Central memory CD8-positive, alpha-beta T cell (primary cell): ENCODE data around the gene ADCY2.

ENCODE experiments used
- ATAC-seq: fragments of 150-1000 bp; cut with Tn5 transposase; replicated peaks from 2 replicates; pipeline ENCODE4 v1.10.0; 2022; ENCODE audit warnings: mild to moderate bottlenecking, moderate FRiP score, moderate number of reproducible peaks; ENCODE audit not compliant: poor library complexity, severe bottlenecking; ENCODE audit errors: extremely low read depth
- DNase-seq, 2 donors: peaks; one replicate each; pipeline ENCODE4 v3.0.0; 2021; ENCODE audit warnings: low spot score in 2 of 2
- H3K27ac Mint-ChIP-seq: one replicate; pipeline ENCODE4 v1.8.0; 2022; ENCODE audit warnings: low read depth, mild to moderate bottlenecking, moderate library complexity, mixed read lengths
- H3K27me3 Mint-ChIP-seq: one replicate; pipeline ENCODE4 v1.8.0; 2022; ENCODE audit warnings: mixed read lengths
- H3K36me3 Mint-ChIP-seq: one replicate; pipeline ENCODE4 v1.8.0; 2022; ENCODE audit warnings: mild to moderate bottlenecking, moderate library complexity, mixed read lengths; ENCODE audit not compliant: insufficient read depth
- H3K4me1 Mint-ChIP-seq: one replicate; pipeline ENCODE4 v1.8.0; 2022; ENCODE audit warnings: mixed read lengths
- H3K4me3 Mint-ChIP-seq: one replicate; pipeline ENCODE4 v1.8.0; 2022; ENCODE audit warnings: mild to moderate bottlenecking, moderate library complexity, mixed read lengths
- H3K9me3 Mint-ChIP-seq: one replicate; pipeline ENCODE4 v1.8.0; 2022; ENCODE audit warnings: mixed read lengths

Gene ADCY2

GRCh38 chr5:7426284-7426683 is 30.3 kb downstream of the ADCY2 start:
- H3K36me3 Mint-ChIP-seq = no peaks in the 10 kb centered on the region
- no peak for ATAC-seq

GRCh38 chr5:7434914-7435313 is 39.0 kb downstream of the ADCY2 start:
- no peaks in the 10 kb centered on the region for H3K36me3 Mint-ChIP-seq
- H3K9me3 Mint-ChIP-seq = peaks cover 6% of the 10 kb centered on the region
- H3K27me3 Mint-ChIP-seq = no peaks in the 10 kb centered on the region
- no peak for DNase-seq
- H3K27ac Mint-ChIP-seq = no peak overlapping the region
- H3K4me1 Mint-ChIP-seq = no peaks in the 10 kb centered on the region
- no peak for ATAC-seq
- no peak overlapping the region for H3K4me3 Mint-ChIP-seq

More at GRCh38 chr5:7426284-7426683, 30.3 kb downstream of the ADCY2 start:
- no peak overlapping the region for H3K4me3 Mint-ChIP-seq
- no peak for DNase-seq
- H3K27me3 Mint-ChIP-seq = no peaks in the 10 kb centered on the region
- H3K4me1 Mint-ChIP-seq = no peaks in the 10 kb centered on the region
- H3K9me3 Mint-ChIP-seq = peaks cover 14% of the 10 kb centered on the region
- no peak overlapping the region for H3K27ac Mint-ChIP-seq

GRCh38 chr5:7435503-7435902 is 39.6 kb downstream of the ADCY2 start:
- DNase-seq (no peak), ATAC-seq (no peak)
- Mint-ChIP-seq H3K4me1 (no peaks in the 10 kb centered on the region), H3K27ac (no peak overlapping the region), H3K9me3 (peaks cover 7% of the 10 kb centered on the region), H3K27me3 (no peaks in the 10 kb centered on the region), H3K36me3 (no peaks in the 10 kb centered on the region), H3K4me3 (no peak overlapping the region)

- Mint-ChIP-seq H3K4me1 (no peaks in the 10 kb centered on the region), H3K9me3 (peaks cover 13% of the 10 kb centered on the region), H3K27me3 (no peaks in the 10 kb centered on the region), H3K4me3 (no peak overlapping the region), H3K27ac (no peak overlapping the region), H3K36me3 (no peaks in the 10 kb centered on the region)
- no peak for ATAC-seq
- DNase-seq = no peak
Measured at GRCh38 chr5:7436521-7436920, 40.6 kb downstream of the ADCY2 start.

- H3K9me3 Mint-ChIP-seq = peaks cover 20% of the 10 kb centered on the region
- no peaks in the 10 kb centered on the region for H3K4me1 Mint-ChIP-seq
- no peak overlapping the region for H3K27ac Mint-ChIP-seq
- DNase-seq = no peak
- H3K27me3 Mint-ChIP-seq = no peaks in the 10 kb centered on the region
- no peaks in the 10 kb centered on the region for H3K36me3 Mint-ChIP-seq
- ATAC-seq = no peak
- no peak overlapping the region for H3K4me3 Mint-ChIP-seq
Measured at GRCh38 chr5:7437836-7438235, 41.9 kb downstream of the ADCY2 start.

GRCh38 chr5:7445068-7445467 is 49.1 kb downstream of the ADCY2 start:
- Mint-ChIP-seq H3K9me3 (peaks cover 14% of the 10 kb centered on the region), H3K4me1 (no peaks in the 10 kb centered on the region), H3K36me3 (no peaks in the 10 kb centered on the region), H3K27me3 (no peaks in the 10 kb centered on the region), H3K4me3 (no peak overlapping the region), H3K27ac (no peak overlapping the region)
- DNase-seq = no peak
- no peak for ATAC-seq

GRCh38 chr5:7445831-7446230 is 49.9 kb downstream of the ADCY2 start:
- no peak for DNase-seq
- H3K4me1 Mint-ChIP-seq = no peaks in the 10 kb centered on the region
- peaks cover 9% of the 10 kb centered on the region for H3K9me3 Mint-ChIP-seq
- H3K36me3 Mint-ChIP-seq = no peaks in the 10 kb centered on the region
- H3K4me3 Mint-ChIP-seq = no peak overlapping the region
- no peak overlapping the region for H3K27ac Mint-ChIP-seq
- no peak for ATAC-seq
- no peaks in the 10 kb centered on the region for H3K27me3 Mint-ChIP-seq

GRCh38 chr5:7446913-7447312 is 51.0 kb downstream of the ADCY2 start:
- no peaks in the 10 kb centered on the region for H3K36me3 Mint-ChIP-seq
- no peak overlapping the region for H3K4me3 Mint-ChIP-seq
- peaks cover 6% of the 10 kb centered on the region for H3K9me3 Mint-ChIP-seq
- H3K4me1 Mint-ChIP-seq = no peaks in the 10 kb centered on the region
- H3K27ac Mint-ChIP-seq = no peak overlapping the region
- DNase-seq (no peak), ATAC-seq (no peak)
- H3K27me3 Mint-ChIP-seq = no peaks in the 10 kb centered on the region

- H3K4me1 Mint-ChIP-seq = no peaks in the 10 kb centered on the region
- H3K9me3 Mint-ChIP-seq = peaks cover 10% of the 10 kb centered on the region
- no peak overlapping the region for H3K27ac Mint-ChIP-seq
- H3K4me3 Mint-ChIP-seq = no peak overlapping the region
- ATAC-seq (no peak), DNase-seq (no peak)
- no peaks in the 10 kb centered on the region for H3K36me3 Mint-ChIP-seq
- no peaks in the 10 kb centered on the region for H3K27me3 Mint-ChIP-seq
Measured at GRCh38 chr5:7453947-7454346, 58.0 kb downstream of the ADCY2 start.

GRCh38 chr5:7456206-7456605 is 60.3 kb downstream of the ADCY2 start:
- Mint-ChIP-seq H3K27me3 (no peaks in the 10 kb centered on the region), H3K9me3 (peaks cover 10% of the 10 kb centered on the region), H3K36me3 (no peaks in the 10 kb centered on the region), H3K27ac (no peak overlapping the region), H3K4me3 (no peak overlapping the region), H3K4me1 (no peaks in the 10 kb centered on the region)
- ATAC-seq (no peak), DNase-seq (no peak)

- Mint-ChIP-seq H3K27ac (no peak overlapping the region), H3K4me1 (no peaks in the 10 kb centered on the region), H3K36me3 (no peaks in the 10 kb centered on the region), H3K9me3 (no peaks in the 10 kb centered on the region), H3K27me3 (no peaks in the 10 kb centered on the region), H3K4me3 (no peak overlapping the region)
- DNase-seq (no peak), ATAC-seq (no peak)
Measured at GRCh38 chr5:7461371-7461770, 65.4 kb downstream of the ADCY2 start.

GRCh38 chr5:7462758-7463157 is 66.8 kb downstream of the ADCY2 start:
- no peak overlapping the region for H3K27ac Mint-ChIP-seq
- no peak for DNase-seq
- H3K9me3 Mint-ChIP-seq = no peaks in the 10 kb centered on the region
- H3K36me3 Mint-ChIP-seq = no peaks in the 10 kb centered on the region
- no peaks in the 10 kb centered on the region for H3K27me3 Mint-ChIP-seq
- no peak overlapping the region for H3K4me3 Mint-ChIP-seq
- no peaks in the 10 kb centered on the region for H3K4me1 Mint-ChIP-seq
- ATAC-seq = no peak

- Mint-ChIP-seq H3K9me3 (no peaks in the 10 kb centered on the region), H3K4me1 (no peaks in the 10 kb centered on the region), H3K27me3 (no peaks in the 10 kb centered on the region), H3K4me3 (no peak overlapping the region), H3K36me3 (no peaks in the 10 kb centered on the region), H3K27ac (no peak overlapping the region)
- ATAC-seq = no peak
- DNase-seq = no peak
Measured at GRCh38 chr5:7464182-7464581, 68.2 kb downstream of the ADCY2 start.

GRCh38 chr5:7467179-7467578 is 71.2 kb downstream of the ADCY2 start:
- ATAC-seq (no peak), DNase-seq (no peak)
- Mint-ChIP-seq H3K27me3 (no peaks in the 10 kb centered on the region), H3K4me3 (no peak overlapping the region), H3K36me3 (peaks cover 2% of the 10 kb centered on the region), H3K27ac (no peak overlapping the region), H3K9me3 (peaks cover 6% of the 10 kb centered on the region), H3K4me1 (no peaks in the 10 kb centered on the region)
